GM18502 (cell line): ENCODE data around the gene DSG3.
"Not testable (repeated sequence)": the region's sequence is repeated elsewhere in the genome, so short reads cannot be mapped to it uniquely, and the experiment has no call there.

Experiments used
- ATAC-seq: cut with Tn5 transposase; IDR thresholded peaks from one replicate; pipeline ENCODE4 v1.9.1; 2021; ENCODE audit warnings: mild to moderate bottlenecking; ENCODE audit not compliant: unreplicated experiment, poor library complexity

Gene DSG3

GRCh38 chr18:31490833-31491232 is 43.3 kb downstream of the DSG3 start:
- no peak for ATAC-seq

- no peak for ATAC-seq
Measured at GRCh38 chr18:31491586-31491985, 44.0 kb downstream of the DSG3 start.

- ATAC-seq, result no peak
Measured at GRCh38 chr18:31492671-31493070, 45.1 kb downstream of the DSG3 start.

DNA sequence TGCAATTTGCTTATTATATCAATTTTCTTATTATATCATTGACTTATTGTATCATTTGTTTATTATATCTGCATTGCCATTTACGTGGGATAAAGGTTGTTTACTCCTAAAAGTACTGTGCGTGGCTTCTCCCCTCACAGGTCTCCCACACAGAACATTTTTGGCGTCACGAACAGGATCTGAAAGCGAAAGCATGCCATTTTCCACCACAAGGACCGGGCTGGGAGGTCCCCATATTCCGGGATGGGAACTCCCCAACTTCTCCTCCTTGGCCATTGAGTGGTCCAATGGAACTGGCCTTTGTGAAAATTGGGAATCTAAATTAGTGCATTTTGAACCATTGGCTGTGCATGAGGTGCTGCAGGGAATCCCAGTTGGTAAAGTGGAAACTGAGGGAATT is 45.6 kb downstream of the DSG3 start:
- ATAC-seq, result no peak

DNA sequence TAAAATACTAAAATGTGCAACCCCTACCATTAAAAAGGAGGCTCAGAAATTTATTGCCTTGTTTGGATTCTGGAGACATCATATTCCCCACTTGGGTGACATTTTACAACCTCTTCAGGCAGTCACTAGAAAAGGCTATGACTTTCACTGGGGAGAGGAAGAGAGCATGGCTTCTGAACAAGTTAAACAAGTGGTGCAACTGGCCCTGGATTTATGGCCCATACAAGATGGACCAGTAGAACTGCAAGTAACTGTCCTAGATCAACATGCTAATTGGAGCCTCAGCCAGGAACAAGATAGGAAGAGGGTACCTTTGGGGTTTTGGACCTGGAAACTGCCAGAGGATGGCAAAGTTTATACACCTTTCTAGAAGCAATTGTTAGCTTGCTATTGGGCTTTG is 46.4 kb downstream of the DSG3 start:
- ATAC-seq, result no peak

DNA sequence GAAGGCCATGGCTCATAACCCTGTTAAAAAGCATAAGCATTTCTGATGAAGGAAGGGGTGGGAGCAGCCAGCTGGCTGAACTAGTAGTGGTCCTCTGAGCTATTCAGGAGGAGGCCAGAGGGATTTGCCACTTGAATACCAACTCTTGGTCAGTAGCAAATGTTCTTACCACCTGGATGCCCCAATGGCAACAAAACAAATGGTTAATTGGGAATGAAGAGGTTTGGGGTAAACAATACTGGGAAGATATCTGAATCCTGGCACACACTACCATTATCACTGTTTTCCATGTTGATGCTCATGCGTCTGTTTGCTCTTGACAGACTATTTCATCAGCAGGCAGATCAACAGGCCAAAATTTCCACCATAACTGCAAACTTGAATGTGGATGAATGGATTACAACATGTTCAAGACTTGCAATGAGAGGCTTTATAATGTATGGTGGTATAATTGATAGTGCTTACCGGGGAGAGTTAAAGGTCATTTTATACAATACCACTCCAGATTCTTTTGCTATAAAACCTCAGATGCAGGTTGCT is 47.2 kb downstream of the DSG3 start:
- ATAC-seq, result not testable (repeated sequence)

GRCh38 chr18:31497404-31497835 is 49.9 kb downstream of the DSG3 start:
- peak; percentile 10 for ATAC-seq

GRCh38 chr18:31497836-31498573 is 50.5 kb downstream of the DSG3 start, which contains the start of gene DSG2:
TSS of gene DSG2 (plus strand) at chr18:31498177. CDS start at chr18:31498252, 75 bp downstream.
- peak; percentile 61 for ATAC-seq

- ATAC-seq, result no peak
Measured at GRCh38 chr18:31498574-31499524, 51.3 kb downstream of the DSG3 start.

- peak; percentile 87 for ATAC-seq
Measured at GRCh38 chr18:31500051-31500688, 52.6 kb downstream of the DSG3 start.

DNA sequence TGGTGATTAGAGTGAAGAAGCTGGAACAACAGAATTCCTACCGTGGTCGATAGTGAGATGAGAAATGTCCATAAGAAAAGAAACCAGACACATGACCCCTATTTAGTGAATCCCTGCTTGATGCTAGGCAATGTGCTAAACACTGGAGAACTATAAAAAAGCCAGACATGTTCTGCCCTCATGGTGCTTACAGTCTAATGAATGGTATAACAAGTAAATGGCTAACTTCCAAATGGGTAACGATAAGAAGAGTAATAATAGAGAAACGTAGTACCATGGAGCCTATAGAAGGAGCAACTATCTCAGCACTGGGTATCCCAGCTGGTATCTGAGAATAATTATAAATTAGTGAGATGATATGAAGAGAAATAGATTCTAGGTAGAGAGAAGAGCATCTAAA is 55.5 kb downstream of the DSG3 start:
- no peak for ATAC-seq

DNA sequence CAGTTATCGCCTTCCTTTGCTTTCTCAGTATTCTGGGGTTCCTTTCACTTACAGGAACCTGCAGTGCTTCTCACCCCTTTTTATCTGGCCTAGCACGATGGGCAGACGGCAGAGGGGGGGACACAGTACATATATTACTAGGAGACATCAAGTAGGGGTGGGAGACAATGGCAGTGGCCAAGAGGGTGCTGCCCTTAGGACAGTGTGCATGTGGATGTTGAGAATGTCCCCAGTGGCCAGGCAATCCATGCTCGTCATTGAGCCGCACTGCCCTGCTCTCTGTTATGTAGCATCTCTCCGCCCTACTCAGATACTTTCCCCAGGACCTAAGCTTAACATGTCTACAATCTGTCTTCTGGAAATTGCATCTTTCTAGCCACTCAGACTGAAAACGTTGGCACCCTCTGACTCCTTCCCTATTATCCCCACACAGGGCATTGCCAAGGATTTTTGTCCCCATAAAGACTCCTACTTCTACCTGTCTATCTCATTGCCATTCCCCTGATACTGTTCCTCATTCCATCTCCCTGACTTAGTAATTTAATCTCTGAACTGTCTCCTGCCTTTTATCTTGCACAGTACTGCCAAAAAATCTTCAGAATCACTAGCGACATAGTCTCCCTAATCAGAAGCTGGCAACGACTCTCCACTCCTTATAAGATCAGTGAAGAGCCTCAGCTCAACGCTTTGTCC is 57.1 kb downstream of the DSG3 start:
- no peak for ATAC-seq

GRCh38 chr18:31505156-31505555 is 57.6 kb downstream of the DSG3 start:
- ATAC-seq, result no peak

GRCh38 chr18:31506024-31506742 is 58.6 kb downstream of the DSG3 start:
- ATAC-seq, result no peak

DNA sequence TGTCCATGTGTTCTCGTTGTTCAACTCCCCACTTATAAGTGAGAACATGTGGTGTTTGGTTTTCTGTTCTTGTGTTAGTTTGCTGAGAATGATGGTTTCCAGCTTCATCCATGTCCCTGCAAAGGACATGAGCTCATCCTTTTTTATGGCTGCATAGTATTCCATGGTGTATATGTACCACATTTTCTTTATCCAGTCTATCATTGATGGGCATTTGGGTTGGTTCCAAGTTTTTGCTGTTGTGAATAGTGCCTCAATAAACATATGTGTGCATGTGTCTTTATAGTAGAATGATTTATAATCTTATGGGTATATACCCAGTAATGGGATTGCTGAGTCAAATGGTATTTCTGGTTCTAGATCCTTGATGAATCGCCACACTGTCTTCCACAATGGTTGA is 59.6 kb downstream of the DSG3 start:
- not testable (repeated sequence) for ATAC-seq

- ATAC-seq, result no peak
Measured at GRCh38 chr18:31508781-31509180, 61.2 kb downstream of the DSG3 start.

- ATAC-seq, result no peak
Measured at GRCh38 chr18:31509571-31509970, 62.0 kb downstream of the DSG3 start.

- ATAC-seq, result no peak
Measured at GRCh38 chr18:31510319-31510718, 62.8 kb downstream of the DSG3 start.

DNA sequence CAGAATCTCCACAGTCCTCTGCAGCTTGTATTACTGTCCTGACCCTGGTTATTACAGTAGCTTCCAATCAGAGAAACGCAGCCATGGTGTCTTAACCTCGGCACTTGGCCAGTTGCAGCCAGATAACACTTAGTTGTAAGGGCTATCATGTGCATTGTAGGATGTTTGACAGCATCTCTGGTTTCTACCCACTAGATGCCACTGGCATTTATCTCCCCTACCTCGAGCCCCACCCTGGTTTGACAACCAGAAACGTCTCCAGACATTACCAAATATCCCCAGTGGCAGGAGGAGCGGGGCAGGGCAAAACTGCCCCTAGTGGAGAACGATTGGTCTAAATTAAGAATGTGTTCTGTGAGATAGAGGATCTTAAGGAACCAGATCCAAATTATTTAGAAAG is 63.6 kb downstream of the DSG3 start:
- ATAC-seq, result no peak
